HEK293 (cell line): ENCODE measurements around the gene ZNF555.
"Not testable (repeated sequence)": the region's sequence is repeated elsewhere in the genome, so short reads cannot be mapped to it uniquely, and the experiment has no call there.

ENCODE experiments used
- CTCF ChIA-PET: fragments of 350-600 bp; formaldehyde crosslinking; extraction: SDS; loops from one replicate; lab custom pipeline; 2021; ENCODE audit warnings: antibody characterized with exemption; lab: Yijun Ruan, JAX
- POLR2A ChIA-PET: fragments of 300-600 bp; formaldehyde crosslinking; extraction: SDS; loops from one replicate; lab custom pipeline; 2020; ENCODE audit warnings: antibody characterized with exemption, inconsistent platforms; lab: Yijun Ruan, JAX
- H3K27ac ChIP-seq: fragments of 200-500 bp; sonication (Bioruptor generic); 2 replicates; pipeline ENCODE4 v1.5.1; 2014; ENCODE audit warnings: low read depth, low read length, control low read depth, inconsistent platforms; ENCODE audit errors: extremely low read depth
- H3K36me3 ChIP-seq, 2 experiments: fragments of 200-500 bp in 1 of 2; sonication (Bioruptor generic) in 1 of 2; 1 replicate in 1 of 2; 2 replicates in 1 of 2; pipeline ENCODE4 v1.5.1; 2014 to 2017; ENCODE audit warnings: inconsistent platforms in 2 of 2, low read length in 2 of 2; ENCODE audit not compliant: control insufficient read depth in 2 of 2, insufficient read depth in 1 of 2
- H3K4me1 ChIP-seq: fragments of 200-500 bp; sonication (Bioruptor generic); 2 replicates; pipeline ENCODE4 v1.5.1; 2014; ENCODE audit warnings: mild to moderate bottlenecking, low read length, inconsistent platforms; ENCODE audit not compliant: control insufficient read depth, insufficient read depth
- H3K4me3 ChIP-seq: 2 replicates; pipeline ENCODE4 v1.5.1; 2011; ENCODE audit warnings: low read depth, mild to moderate bottlenecking, control low read depth, low read length, moderate library complexity
- H3K9me3 ChIP-seq: fragments of 200-500 bp; sonication (Bioruptor generic); 2 replicates; pipeline ENCODE4 v1.5.1; 2014; ENCODE audit warnings: low read depth, low read length, inconsistent platforms; ENCODE audit not compliant: control insufficient read depth, insufficient read depth
- IKZF3 ChIP-seq: fragments of 450-650 bp; IDR thresholded peaks from 2 replicates; pipeline ENCODE4 v1.5.0; 2018; ENCODE audit warnings: missing biosample characterization, mild to moderate bottlenecking, missing genetic modification characterization, moderate library complexity
- ZNF621 ChIP-seq: fragments of 450-650 bp; formaldehyde crosslinking; IDR thresholded peaks from 2 replicates; pipeline ENCODE4 v1.5.1; 2017; ENCODE audit warnings: missing biosample characterization, missing genetic modification characterization
- ZNF626 ChIP-seq: fragments of 450-650 bp; sonication (Bioruptor Pico); formaldehyde crosslinking; IDR thresholded peaks from 2 replicates; pipeline ENCODE4 v1.5.1; 2018; ENCODE audit warnings: missing biosample characterization, missing genetic modification characterization, inconsistent platforms
- ZNF658 ChIP-seq: fragments of 450-650 bp; formaldehyde crosslinking; IDR thresholded peaks from 2 replicates; pipeline ENCODE4; 2016; ENCODE audit warnings: missing biosample characterization, missing genetic modification characterization
- ZSCAN16 ChIP-seq: fragments of 450-650 bp; formaldehyde crosslinking; IDR thresholded peaks from 2 replicates; pipeline ENCODE4 v1.5.1; 2016; ENCODE audit warnings: missing biosample characterization, missing genetic modification characterization
- TF ChIP-seq, protein P1 (sequence below): fragments of 450-650 bp; formaldehyde crosslinking; IDR thresholded peaks from 2 replicates; pipeline ENCODE4 v1.5.1; 2016; ENCODE audit warnings: missing biosample characterization, missing genetic modification characterization, borderline replicate concordance
- TF ChIP-seq, protein P2 (sequence below): fragments of 450-650 bp; formaldehyde crosslinking; IDR thresholded peaks from 2 replicates; pipeline ENCODE4 v1.5.0; 2017; ENCODE audit warnings: missing biosample characterization, missing genetic modification characterization, borderline replicate concordance
- TF ChIP-seq, protein P3 (sequence below): fragments of 450-650 bp; formaldehyde crosslinking; IDR thresholded peaks from 2 replicates; pipeline ENCODE4 v1.5.1; 2016; ENCODE audit warnings: missing biosample characterization, missing genetic modification characterization

The ZNF555 gene

GRCh38 chr19:2888731-2889224, 47.5 kb downstream of the ZNF555 start:
- no peak overlapping the region for H3K4me3 ChIP-seq
- TF ChIP-seq ZNF658 (tag by site-specific recombination): no peak
- TF ChIP-seq, protein P1, sequence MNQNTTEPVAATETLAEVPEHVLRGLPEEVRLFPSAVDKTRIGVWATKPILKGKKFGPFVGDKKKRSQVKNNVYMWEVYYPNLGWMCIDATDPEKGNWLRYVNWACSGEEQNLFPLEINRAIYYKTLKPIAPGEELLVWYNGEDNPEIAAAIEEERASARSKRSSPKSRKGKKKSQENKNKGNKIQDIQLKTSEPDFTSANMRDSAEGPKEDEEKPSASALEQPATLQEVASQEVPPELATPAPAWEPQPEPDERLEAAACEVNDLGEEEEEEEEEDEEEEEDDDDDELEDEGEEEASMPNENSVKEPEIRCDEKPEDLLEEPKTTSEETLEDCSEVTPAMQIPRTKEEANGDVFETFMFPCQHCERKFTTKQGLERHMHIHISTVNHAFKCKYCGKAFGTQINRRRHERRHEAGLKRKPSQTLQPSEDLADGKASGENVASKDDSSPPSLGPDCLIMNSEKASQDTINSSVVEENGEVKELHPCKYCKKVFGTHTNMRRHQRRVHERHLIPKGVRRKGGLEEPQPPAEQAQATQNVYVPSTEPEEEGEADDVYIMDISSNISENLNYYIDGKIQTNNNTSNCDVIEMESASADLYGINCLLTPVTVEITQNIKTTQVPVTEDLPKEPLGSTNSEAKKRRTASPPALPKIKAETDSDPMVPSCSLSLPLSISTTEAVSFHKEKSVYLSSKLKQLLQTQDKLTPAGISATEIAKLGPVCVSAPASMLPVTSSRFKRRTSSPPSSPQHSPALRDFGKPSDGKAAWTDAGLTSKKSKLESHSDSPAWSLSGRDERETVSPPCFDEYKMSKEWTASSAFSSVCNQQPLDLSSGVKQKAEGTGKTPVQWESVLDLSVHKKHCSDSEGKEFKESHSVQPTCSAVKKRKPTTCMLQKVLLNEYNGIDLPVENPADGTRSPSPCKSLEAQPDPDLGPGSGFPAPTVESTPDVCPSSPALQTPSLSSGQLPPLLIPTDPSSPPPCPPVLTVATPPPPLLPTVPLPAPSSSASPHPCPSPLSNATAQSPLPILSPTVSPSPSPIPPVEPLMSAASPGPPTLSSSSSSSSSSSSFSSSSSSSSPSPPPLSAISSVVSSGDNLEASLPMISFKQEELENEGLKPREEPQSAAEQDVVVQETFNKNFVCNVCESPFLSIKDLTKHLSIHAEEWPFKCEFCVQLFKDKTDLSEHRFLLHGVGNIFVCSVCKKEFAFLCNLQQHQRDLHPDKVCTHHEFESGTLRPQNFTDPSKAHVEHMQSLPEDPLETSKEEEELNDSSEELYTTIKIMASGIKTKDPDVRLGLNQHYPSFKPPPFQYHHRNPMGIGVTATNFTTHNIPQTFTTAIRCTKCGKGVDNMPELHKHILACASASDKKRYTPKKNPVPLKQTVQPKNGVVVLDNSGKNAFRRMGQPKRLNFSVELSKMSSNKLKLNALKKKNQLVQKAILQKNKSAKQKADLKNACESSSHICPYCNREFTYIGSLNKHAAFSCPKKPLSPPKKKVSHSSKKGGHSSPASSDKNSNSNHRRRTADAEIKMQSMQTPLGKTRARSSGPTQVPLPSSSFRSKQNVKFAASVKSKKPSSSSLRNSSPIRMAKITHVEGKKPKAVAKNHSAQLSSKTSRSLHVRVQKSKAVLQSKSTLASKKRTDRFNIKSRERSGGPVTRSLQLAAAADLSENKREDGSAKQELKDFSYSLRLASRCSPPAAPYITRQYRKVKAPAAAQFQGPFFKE (tag by site-specific recombination): no peak
- no peak for TF ChIP-seq IKZF3 (tag by site-specific recombination)
- no peak for TF ChIP-seq ZSCAN16 (tag by site-specific recombination)
- TF ChIP-seq, protein P2, sequence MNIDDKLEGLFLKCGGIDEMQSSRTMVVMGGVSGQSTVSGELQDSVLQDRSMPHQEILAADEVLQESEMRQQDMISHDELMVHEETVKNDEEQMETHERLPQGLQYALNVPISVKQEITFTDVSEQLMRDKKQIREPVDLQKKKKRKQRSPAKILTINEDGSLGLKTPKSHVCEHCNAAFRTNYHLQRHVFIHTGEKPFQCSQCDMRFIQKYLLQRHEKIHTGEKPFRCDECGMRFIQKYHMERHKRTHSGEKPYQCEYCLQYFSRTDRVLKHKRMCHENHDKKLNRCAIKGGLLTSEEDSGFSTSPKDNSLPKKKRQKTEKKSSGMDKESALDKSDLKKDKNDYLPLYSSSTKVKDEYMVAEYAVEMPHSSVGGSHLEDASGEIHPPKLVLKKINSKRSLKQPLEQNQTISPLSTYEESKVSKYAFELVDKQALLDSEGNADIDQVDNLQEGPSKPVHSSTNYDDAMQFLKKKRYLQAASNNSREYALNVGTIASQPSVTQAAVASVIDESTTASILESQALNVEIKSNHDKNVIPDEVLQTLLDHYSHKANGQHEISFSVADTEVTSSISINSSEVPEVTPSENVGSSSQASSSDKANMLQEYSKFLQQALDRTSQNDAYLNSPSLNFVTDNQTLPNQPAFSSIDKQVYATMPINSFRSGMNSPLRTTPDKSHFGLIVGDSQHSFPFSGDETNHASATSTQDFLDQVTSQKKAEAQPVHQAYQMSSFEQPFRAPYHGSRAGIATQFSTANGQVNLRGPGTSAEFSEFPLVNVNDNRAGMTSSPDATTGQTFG (tag by site-specific recombination): no peak
- TF ChIP-seq, protein P3, sequence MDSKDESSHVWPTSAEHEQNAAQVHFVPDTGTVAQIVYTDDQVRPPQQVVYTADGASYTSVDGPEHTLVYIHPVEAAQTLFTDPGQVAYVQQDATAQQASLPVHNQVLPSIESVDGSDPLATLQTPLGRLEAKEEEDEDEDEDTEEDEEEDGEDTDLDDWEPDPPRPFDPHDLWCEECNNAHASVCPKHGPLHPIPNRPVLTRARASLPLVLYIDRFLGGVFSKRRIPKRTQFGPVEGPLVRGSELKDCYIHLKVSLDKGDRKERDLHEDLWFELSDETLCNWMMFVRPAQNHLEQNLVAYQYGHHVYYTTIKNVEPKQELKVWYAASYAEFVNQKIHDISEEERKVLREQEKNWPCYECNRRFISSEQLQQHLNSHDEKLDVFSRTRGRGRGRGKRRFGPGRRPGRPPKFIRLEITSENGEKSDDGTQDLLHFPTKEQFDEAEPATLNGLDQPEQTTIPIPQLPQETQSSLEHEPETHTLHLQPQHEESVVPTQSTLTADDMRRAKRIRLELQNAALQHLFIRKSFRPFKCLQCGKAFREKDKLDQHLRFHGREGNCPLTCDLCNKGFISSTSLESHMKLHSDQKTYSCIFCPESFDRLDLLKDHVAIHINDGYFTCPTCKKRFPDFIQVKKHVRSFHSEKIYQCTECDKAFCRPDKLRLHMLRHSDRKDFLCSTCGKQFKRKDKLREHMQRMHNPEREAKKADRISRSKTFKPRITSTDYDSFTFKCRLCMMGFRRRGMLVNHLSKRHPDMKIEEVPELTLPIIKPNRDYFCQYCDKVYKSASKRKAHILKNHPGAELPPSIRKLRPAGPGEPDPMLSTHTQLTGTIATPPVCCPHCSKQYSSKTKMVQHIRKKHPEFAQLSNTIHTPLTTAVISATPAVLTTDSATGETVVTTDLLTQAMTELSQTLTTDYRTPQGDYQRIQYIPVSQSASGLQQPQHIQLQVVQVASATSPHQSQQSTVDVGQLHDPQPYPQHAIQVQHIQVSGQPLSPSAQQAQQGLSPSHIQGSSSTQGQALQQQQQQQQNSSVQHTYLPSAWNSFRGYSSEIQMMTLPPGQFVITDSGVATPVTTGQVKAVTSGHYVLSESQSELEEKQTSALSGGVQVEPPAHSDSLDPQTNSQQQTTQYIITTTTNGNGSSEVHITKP (tag by site-specific recombination): no peak
- TF ChIP-seq ZNF621: no peak
- no peak for TF ChIP-seq ZNF626 (tag by site-specific recombination)

GRCh38 chr19:2890531-2890930, 49.3 kb downstream of the ZNF555 start:
- not testable (repeated sequence) for H3K4me1 ChIP-seq, H3K9me3 ChIP-seq, H3K36me3 ChIP-seq, H3K27ac ChIP-seq, H3K4me3 ChIP-seq
- POLR2A ChIA-PET: interaction anchor here (1.1 kb wide), 1 partner anchor 10 kb away, joined by 3 read pairs; the partner anchor contains the start of gene ZNF57
- CTCF ChIA-PET: interaction anchor here (0.5 kb wide), 1 partner anchor 50 kb away, joined by 4 read pairs; no protein-coding TSS in a partner anchor

More at GRCh38 chr19:2888731-2889224, 47.5 kb downstream of the ZNF555 start:
- Histone ChIP-seq H3K9me3 (no peaks in the 10 kb centered on the region), H3K4me1 (no peaks in the 10 kb centered on the region), H3K36me3 (no peaks in the 10 kb centered on the region), H3K27ac (no peak overlapping the region)
- ChIA-PET CTCF (interaction anchor here (0.6 to 2.6 kb wide), 5 partner anchors 35 to 240 kb away, joined by 3 to 11 read pairs (median 5); no protein-coding TSS in a partner anchor), POLR2A (no interaction called here)
